Small intestine (tissue), 7 donors: ENCODE measurements around the gene DDOST. TPM values are rescaled to one million over a fixed set of nuclear protein-coding genes. Genes with fewer than 3 reads are reported as not detected.

Experiments used
- DNase-seq, 2 donors: peaks; one replicate each; pipeline versions ENCODE4 v3.0.0 to v3.0.0-alpha.2; 2013
- FAIRE-seq: peaks from 2 replicates; lab custom pipeline; 2012; peaks lifted over from hg19 to GRCh38; lab: Jason Lieb, UNC
- H3K27ac ChIP-seq, 3 donors: one replicate each; pipeline ENCODE4 v1.5.1; 2013; ENCODE audit warnings: low read length in 2 of 3, mild to moderate bottlenecking in 2 of 3, control low read depth in 1 of 3, inconsistent platforms in 1 of 3, low read depth in 1 of 3, moderate library complexity in 1 of 3
- H3K27me3 ChIP-seq, 3 donors: one replicate each; pipeline ENCODE4 v1.6.1; 2013; ENCODE audit warnings: low read length in 3 of 3, inconsistent platforms in 1 of 3; ENCODE audit not compliant: control insufficient read depth in 3 of 3, insufficient read depth in 3 of 3
- H3K36me3 ChIP-seq, 3 donors: one replicate each; pipeline ENCODE4 v1.6.1; 2013; ENCODE audit warnings: low read length in 3 of 3, inconsistent platforms in 1 of 3, low read depth in 1 of 3, mild to moderate bottlenecking in 1 of 3, moderate library complexity in 1 of 3; ENCODE audit not compliant: control insufficient read depth in 3 of 3, insufficient read depth in 2 of 3
- H3K4me1 ChIP-seq, 3 donors: one replicate each; pipeline ENCODE4 v1.6.1; 2013; ENCODE audit warnings: low read length in 2 of 3, inconsistent platforms in 1 of 3, low read depth in 1 of 3, mild to moderate bottlenecking in 1 of 3, moderate library complexity in 1 of 3; ENCODE audit not compliant: control insufficient read depth in 3 of 3, insufficient read depth in 2 of 3
- H3K4me3 ChIP-seq, 3 donors: one replicate each; pipeline ENCODE4 v1.5.1; 2013; ENCODE audit warnings: low read length in 3 of 3, control low read depth in 1 of 3, inconsistent platforms in 1 of 3, low read depth in 1 of 3, mild to moderate bottlenecking in 1 of 3, moderate library complexity in 1 of 3
- H3K9me3 ChIP-seq, 2 donors: one replicate each; pipeline ENCODE4 v1.6.1; 2013; ENCODE audit warnings: low read depth in 1 of 2, low read length in 1 of 2; ENCODE audit not compliant: control insufficient read depth in 2 of 2, insufficient read depth in 1 of 2
- WGBS, 3 donors: extraction: QIAGEN DNeasy Blood & Tissue Kit; methylation state at CpG; one replicate each; pipeline ENCODE4 v1.1.7; 2013; 5-methylcytosine and 5-hydroxymethylcytosine counted together
- polyA plus RNA-seq, 4 donors: library from polyadenylated mRNA; stranded (reverse) in 3 of 4; unstranded in 1 of 4; fragments of 200-250 nt in 3 of 4; fragments of 120-200 nt in 1 of 4; gene quantifications; one replicate each; pipeline versions ENCODE4 v1.2.1 to v1.2.3, GENCODE V29; 2013
- donor health status: healthy with polysubstance abuse.
- donor health status: control.
- donor health status: control.
- donor health status: Bipolar disorder and iron deficiency.
- donor health status: healthy.

The DDOST gene
- polyA plus RNA-seq, 4 donors, result 64.2 to 280 (median 162) TPM

DNA sequence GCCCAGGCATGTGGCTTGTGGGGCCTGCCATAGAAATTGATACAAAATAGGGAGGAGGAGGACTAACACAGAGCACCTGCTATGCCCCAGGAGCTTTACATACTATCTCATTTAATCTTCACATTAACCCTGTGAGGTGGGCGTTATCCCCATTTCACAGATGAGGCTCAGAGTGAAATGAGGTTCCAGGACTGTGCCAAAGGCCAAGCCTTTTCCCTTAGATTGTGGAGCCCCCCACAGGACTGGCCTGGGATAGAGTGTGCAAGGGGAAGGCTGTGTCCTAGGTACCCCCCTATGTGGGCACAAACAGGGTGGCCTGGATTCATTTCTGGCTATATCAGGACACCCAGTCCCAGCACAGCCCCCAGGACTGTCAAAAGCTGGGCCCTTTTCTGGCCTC, 2.2 kb upstream of the DDOST start:
- no peak overlapping the region for H3K27ac ChIP-seq
- DNase-seq (no peak), FAIRE-seq (no peak)
- H3K27me3 ChIP-seq, result no peaks in the 10 kb centered on the region
- no peak overlapping the region for H3K4me3 ChIP-seq
- peaks cover 0 to 8% (median under 1%) of the 10 kb centered on the region in 3 donors for H3K36me3 ChIP-seq
- WGBS, 3 donors, result 88 to 100% (median 88%) methylated on average over 1 of the region's 1 CpG
- H3K4me1 ChIP-seq, result peaks cover 0 to 17% (median 4%) of the 10 kb centered on the region in 3 donors
- no peaks in the 10 kb centered on the region for H3K9me3 ChIP-seq

DNA sequence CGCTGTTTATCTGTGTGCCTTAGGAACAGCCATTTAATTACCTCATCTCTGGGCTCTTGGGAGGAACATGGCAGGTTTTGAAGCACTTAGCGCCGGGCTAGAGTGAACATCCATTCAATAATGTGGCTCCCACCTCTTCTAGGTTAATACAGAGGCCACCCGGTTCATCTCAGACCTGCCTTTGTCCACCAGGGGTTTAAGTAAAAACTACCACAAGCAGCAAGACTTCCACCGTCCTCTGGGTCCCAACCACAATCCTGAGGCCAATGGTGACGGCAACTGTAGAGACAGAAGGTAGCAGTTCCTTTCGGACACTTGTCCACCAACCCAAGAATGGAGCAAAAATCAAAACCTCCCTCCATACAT, 924 bp upstream of the DDOST start:
- H3K4me3 ChIP-seq, result peak overlapping the region; percentile 74 to 94 (median 89)
- H3K9me3 ChIP-seq, result no peaks in the 10 kb centered on the region
- FAIRE-seq (no peak), DNase-seq (no peak)
- WGBS, 3 donors, result 46 to 62% (median 50%) methylated on average over 7 of the region's 7 CpGs
- H3K36me3 ChIP-seq, result peaks cover 0 to 20% (median 2%) of the 10 kb centered on the region in 3 donors
- no peaks in the 10 kb centered on the region for H3K27me3 ChIP-seq
- peak overlapping the region; percentile 49 to 85 (median 76) for H3K27ac ChIP-seq
- peaks cover 0 to 17% (median 4%) of the 10 kb centered on the region in 3 donors for H3K4me1 ChIP-seq

GRCh38 chr1:20660847-20661206, 342 bp downstream of the DDOST start:
- no peaks in the 10 kb centered on the region for H3K9me3 ChIP-seq
- H3K4me3 ChIP-seq, result peak overlapping the region; percentile 74 to 94 (median 89)
- H3K36me3 ChIP-seq, result peaks cover 2 to 28% (median 2%) of the 10 kb centered on the region in 3 donors
- peak overlapping the region in 2 of 3 donors; percentile 37 to 55 for H3K27ac ChIP-seq
- 0 to 1% (median 0%) methylated on average over 14 to 20 of the region's 20 CpGs for WGBS, 3 donors
- FAIRE-seq (no peak), DNase-seq (peak in 1 of 2 donors; percentile 5)
- H3K27me3 ChIP-seq, result no peaks in the 10 kb centered on the region
- H3K4me1 ChIP-seq, result peaks cover 0 to 17% (median 4%) of the 10 kb centered on the region in 3 donors

DNA sequence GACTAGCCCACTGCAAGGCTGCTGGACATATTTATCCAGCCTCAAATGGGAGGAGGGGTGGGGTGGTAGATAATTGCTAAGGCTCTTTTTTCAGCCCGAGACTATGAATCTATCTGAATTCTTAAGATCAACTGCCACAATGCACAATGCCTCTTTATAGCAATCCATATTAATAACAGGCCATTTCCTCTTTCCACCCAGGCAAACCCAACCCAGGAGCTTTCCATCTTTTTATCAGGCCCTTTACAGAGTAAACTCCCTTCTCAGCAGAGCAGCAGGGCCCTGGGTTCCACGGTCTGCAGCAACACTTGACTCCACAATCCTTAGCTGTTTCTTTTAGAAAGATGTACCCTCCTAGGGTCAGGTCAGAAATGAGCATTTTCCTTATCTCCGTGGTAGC, 806 bp downstream of the DDOST start:
- Histone ChIP-seq H3K36me3 (peaks cover 4 to 33% (median 5%) of the 10 kb centered on the region in 3 donors), H3K27me3 (no peaks in the 10 kb centered on the region), H3K9me3 (no peaks in the 10 kb centered on the region), H3K27ac (peak overlapping the region in 1 of 3 donors; percentile 37), H3K4me1 (peaks cover 0 to 17% (median 4%) of the 10 kb centered on the region in 3 donors), H3K4me3 (peak overlapping the region; percentile 74 to 94 (median 89))
- no peak for FAIRE-seq
- 3 to 13% (median 12%) methylated on average over 3 of the region's 3 CpGs for WGBS, 3 donors
- DNase-seq, result peak in 1 of 2 donors; percentile 6

DNA sequence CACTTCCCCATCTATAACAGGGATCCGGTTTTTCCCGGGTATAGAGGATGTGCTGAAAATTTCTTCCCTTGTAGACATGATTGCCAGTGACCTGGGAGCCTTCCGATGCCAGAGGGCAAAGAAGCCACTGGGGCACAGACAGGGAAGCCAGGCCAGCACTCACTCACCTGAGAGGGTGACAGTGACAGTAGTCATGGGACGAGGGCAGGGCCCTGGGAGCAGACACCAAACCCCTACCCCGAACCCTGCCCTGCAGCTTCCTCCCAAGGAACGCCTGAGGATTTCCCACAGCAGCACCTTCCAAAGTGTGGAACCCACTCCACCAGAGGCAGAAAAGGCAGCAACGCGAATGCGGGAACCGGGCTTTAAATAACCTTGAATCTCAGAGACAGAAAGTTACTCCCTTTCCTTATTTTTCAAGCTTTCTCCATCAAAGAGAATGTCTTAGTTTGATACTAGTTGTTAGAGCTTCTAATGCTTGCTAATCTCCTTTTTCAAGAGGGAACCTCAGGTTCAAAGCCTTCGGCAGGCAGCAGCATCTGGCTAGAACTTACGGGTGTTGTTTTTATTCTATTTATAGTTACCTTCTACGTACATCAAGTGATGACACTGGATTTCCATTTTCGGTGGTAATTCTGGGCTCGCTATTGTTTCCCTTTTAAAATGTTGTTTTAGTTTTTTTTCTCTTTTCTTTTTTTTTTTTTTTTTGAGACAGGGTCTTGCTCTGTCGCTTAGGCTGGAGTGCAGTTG, 2.8 kb downstream of the DDOST start:
- H3K36me3 ChIP-seq, result peaks cover 17 to 52% (median 19%) of the 10 kb centered on the region in 3 donors
- no peaks in the 10 kb centered on the region for H3K9me3 ChIP-seq
- H3K27me3 ChIP-seq, result no peaks in the 10 kb centered on the region
- FAIRE-seq (no peak), DNase-seq (no peak)
- H3K4me3 ChIP-seq, result no peak overlapping the region
- no peak overlapping the region for H3K27ac ChIP-seq
- H3K4me1 ChIP-seq, result peaks cover 0 to 17% (median 4%) of the 10 kb centered on the region in 3 donors
- 85 to 91% (median 90%) methylated on average over 16 of the region's 16 CpGs for WGBS, 3 donors

- Histone ChIP-seq H3K4me3 (no peak overlapping the region), H3K9me3 (no peaks in the 10 kb centered on the region), H3K36me3 (peaks cover 23 to 65% (median 27%) of the 10 kb centered on the region in 3 donors), H3K27ac (no peak overlapping the region), H3K27me3 (no peaks in the 10 kb centered on the region), H3K4me1 (peaks cover 0 to 11% (median 2%) of the 10 kb centered on the region in 3 donors)
- 76 to 88% (median 87%) methylated on average over 12 of the region's 12 CpGs for WGBS, 3 donors
- DNase-seq (no peak), FAIRE-seq (no peak)
These were observed 4.1 kb downstream of the DDOST start for GRCh38 chr1:20657024-20657423.

DNA sequence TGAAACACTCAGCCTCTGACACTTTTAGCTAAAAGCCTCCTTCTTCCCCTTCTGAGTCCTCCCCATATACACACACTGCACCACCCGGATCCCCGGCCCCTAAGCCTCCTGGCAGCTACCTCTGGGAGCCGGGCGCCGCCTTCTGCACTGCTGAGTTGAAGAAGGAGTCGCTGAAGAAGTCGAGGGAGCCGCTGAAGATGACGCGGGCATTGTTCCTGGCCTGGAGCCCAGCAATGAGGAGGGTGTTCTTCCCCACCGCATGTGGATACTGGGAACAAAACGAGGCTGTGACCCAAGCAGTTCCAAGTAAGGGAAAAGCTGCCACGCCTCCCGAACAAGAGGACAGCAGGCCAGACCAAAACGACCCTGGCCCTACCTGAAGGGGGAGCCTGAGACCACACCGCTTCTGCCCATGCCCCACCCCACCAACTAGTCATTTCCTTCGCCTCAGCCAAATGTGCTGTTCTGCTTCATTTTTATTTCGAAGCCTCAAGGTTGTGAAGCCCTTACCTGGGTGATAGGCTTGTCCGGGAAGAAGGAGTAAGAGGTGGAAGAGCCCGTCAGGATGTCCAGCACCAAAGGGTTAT, 7.0 kb downstream of the DDOST start:
- H3K9me3 ChIP-seq, result no peaks in the 10 kb centered on the region
- 82 to 85% (median 82%) methylated on average over 20 of the region's 20 CpGs for WGBS, 3 donors
- DNase-seq (no peak), FAIRE-seq (no peak)
- no peaks in the 10 kb centered on the region for H3K27me3 ChIP-seq
- H3K4me1 ChIP-seq, result no peaks in the 10 kb centered on the region
- H3K27ac ChIP-seq, result no peak overlapping the region
- peaks cover 34 to 82% (median 36%) of the 10 kb centered on the region in 3 donors for H3K36me3 ChIP-seq
- no peak overlapping the region for H3K4me3 ChIP-seq

DNA sequence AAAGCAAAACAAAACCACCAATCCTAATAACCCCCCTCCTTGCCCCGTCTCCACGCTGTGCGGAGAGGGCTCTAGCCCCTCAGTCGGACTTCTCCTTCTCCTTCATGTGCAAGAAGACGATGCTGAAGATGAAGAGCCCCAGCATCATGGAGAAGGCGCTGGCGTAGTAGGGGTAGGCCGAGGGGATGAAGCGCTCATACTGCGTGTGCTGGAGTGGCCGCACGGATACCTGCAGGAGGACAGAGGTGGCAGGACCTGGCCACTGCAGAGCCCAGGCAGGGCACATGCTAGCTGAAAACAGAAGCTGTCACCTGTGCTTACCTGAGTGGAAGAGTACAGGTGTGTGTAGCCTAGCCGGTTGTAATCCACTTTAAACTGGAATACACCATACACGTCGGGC, 8.9 kb downstream of the DDOST start:
- no peak overlapping the region for H3K27ac ChIP-seq
- no peaks in the 10 kb centered on the region for H3K4me1 ChIP-seq
- no peaks in the 10 kb centered on the region for H3K9me3 ChIP-seq
- peaks cover 38 to 85% (median 47%) of the 10 kb centered on the region in 3 donors for H3K36me3 ChIP-seq
- no peak overlapping the region for H3K4me3 ChIP-seq
- no peak for DNase-seq
- FAIRE-seq, result no peak
- H3K27me3 ChIP-seq, result no peaks in the 10 kb centered on the region
- 94 to 97% (median 96%) methylated on average over 15 of the region's 15 CpGs for WGBS, 3 donors
